GM12873 (cell line): ENCODE results near the gene FOXJ3.

Experiments used
- CTCF ChIP-seq: IDR thresholded peaks from 2 replicates; pipeline ENCODE4 v1.5.1; 2012; ENCODE audit warnings: low read depth, mild to moderate bottlenecking, moderate library complexity, low read length, control low read depth; ENCODE audit not compliant: insufficient read depth; ENCODE audit errors: missing control alignments

FOXJ3 gene

GRCh38 chr1:42335050-42335808, at the start of gene FOXJ3:
TSS of gene FOXJ3 (minus strand) at chr1:42335235. CDS start at chr1:42311093, 24,142 bp downstream.
- no peak for TF ChIP-seq CTCF

DNA sequence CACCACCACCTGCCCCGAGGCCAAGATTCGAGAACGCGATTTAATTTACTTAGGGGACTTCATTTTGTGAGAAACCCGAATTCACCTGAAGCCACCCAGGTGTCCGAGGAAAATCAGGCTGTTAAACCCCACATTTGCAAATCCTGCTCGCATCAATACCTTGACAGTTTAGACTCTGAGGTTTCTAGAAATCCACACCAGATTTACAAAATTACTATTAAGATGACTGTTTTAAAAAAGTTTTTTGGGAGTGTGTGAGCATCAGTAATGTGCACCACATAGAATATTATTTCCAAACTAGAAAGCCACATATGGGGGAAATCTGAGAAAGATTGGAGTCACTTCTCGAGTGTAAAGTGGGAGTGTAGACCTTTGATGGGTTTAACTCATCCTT, 46.2 kb upstream of the FOXJ3 start:
- TF ChIP-seq CTCF, result no peak

DNA sequence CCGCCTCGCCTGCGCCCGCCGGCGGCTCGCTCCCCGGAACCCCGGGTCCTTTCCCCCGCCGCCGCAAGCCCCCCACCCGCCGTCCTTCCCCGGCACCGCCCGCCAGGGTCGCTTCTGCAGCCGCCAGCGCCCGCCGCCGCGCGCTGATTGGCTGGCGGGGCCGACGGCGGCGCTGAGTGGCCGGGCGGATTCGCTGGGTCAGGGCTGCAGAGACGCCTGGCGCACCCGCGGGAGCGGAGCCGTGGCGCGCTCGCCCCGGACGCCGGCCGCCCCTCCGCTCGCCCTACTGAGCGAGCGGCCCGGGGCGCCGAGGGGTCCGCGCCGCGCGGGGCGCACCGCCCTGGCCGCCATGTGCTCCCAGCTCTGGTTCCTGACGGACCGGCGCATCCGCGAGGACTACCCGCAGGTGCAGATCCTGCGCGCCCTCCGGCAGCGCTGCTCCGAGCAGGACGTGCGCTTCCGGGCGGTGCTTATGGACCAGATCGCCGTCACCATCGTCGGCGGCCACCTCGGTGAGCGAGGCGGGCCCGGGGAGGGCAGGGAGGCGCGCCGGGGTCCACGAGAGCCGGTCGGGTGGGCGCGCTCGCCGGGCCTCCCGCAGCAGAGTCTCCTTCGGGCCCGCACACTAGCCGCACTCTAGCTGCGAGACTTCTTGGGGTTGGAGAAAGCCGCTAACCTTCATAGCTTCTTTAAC, 45.7 kb upstream of the FOXJ3 start, which contains the start of gene RIMKLA:
Gene RIMKLA (plus strand): TSS at position 207 of the 694 bp plus-strand sequence. CDS start 143 bp downstream, at position 350.
- TF ChIP-seq CTCF, result no peak

- TF ChIP-seq CTCF, result no peak
Observed at GRCh38 chr1:42379794-42380585, 45.0 kb upstream of the FOXJ3 start.

DNA sequence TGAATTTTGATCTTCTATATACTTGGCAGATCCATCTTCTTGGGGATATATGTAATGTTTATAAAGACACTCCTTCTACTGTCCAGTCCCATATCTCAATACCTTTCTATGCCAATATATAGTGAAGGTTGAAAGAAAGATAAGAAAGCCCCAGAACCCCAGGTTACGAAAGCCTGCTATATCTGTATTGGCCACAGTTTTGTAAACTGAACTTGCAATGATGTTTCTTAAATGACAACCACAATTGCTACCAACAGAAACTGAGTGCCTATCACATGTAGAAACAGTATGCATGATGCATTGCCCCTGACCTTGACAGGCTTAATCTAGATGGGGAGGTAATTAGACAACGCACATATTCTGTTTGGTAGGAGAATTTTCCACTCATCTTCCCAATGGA, 37.8 kb upstream of the FOXJ3 start:
- TF ChIP-seq CTCF, result no peak

GRCh38 chr1:42370876-42371549, 36.0 kb upstream of the FOXJ3 start:
- TF ChIP-seq CTCF, result no peak

GRCh38 chr1:42369471-42369870, 34.4 kb upstream of the FOXJ3 start:
- TF ChIP-seq CTCF, result no peak
